ENCODE data around the gene TRAF1.

DNA sequence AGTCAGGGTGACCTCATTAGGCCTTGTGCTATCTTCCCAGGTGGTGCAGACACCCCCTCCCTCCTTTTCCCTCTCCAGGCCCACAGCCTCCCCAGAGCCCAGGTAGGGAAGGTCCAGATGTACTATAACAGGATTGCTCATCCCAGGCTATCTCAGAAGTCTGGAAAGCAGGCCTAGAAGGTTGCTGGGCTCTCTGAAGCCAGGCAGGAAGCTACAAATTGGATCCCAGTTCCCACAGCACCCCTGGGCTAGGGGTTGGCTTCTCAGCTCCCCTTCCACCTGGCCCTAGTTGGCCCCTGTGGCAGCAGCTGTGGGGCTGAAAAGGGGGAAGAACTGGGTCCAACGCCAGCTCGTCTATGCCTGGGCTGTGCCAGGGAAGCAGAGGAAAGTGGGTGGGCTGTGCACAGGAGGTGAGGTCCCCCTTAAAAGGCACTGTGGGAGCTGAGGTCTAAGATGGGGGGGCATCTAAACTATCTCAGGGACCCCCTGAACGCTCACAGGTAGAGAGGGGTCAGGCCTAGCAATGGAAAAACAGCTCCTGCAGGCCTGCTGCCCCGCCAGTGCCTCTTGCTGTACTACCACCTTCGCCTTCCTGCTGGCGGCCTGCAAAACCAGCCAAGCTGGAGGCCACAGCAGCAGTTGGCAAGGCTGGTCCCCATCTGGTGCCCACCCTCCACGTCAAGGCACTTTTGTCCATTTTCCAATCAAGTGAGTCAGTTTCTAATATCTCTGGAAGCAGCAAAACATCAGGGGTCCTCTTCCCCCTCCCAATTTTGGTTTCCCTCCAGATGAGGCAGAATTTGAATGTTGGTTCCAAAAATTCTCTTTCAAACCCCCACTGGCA lies 70.5 kb downstream of the TRAF1 start:
- TF ChIP-seq, protein P1, sequence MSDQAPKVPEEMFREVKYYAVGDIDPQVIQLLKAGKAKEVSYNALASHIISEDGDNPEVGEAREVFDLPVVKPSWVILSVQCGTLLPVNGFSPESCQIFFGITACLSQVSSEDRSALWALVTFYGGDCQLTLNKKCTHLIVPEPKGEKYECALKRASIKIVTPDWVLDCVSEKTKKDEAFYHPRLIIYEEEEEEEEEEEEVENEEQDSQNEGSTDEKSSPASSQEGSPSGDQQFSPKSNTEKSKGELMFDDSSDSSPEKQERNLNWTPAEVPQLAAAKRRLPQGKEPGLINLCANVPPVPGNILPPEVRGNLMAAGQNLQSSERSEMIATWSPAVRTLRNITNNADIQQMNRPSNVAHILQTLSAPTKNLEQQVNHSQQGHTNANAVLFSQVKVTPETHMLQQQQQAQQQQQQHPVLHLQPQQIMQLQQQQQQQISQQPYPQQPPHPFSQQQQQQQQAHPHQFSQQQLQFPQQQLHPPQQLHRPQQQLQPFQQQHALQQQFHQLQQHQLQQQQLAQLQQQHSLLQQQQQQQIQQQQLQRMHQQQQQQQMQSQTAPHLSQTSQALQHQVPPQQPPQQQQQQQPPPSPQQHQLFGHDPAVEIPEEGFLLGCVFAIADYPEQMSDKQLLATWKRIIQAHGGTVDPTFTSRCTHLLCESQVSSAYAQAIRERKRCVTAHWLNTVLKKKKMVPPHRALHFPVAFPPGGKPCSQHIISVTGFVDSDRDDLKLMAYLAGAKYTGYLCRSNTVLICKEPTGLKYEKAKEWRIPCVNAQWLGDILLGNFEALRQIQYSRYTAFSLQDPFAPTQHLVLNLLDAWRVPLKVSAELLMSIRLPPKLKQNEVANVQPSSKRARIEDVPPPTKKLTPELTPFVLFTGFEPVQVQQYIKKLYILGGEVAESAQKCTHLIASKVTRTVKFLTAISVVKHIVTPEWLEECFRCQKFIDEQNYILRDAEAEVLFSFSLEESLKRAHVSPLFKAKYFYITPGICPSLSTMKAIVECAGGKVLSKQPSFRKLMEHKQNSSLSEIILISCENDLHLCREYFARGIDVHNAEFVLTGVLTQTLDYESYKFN (CRISPR knock-in tag; conservative IDR thresholded peaks at IDR 0.05): no peak
- TF ChIP-seq, protein P2, sequence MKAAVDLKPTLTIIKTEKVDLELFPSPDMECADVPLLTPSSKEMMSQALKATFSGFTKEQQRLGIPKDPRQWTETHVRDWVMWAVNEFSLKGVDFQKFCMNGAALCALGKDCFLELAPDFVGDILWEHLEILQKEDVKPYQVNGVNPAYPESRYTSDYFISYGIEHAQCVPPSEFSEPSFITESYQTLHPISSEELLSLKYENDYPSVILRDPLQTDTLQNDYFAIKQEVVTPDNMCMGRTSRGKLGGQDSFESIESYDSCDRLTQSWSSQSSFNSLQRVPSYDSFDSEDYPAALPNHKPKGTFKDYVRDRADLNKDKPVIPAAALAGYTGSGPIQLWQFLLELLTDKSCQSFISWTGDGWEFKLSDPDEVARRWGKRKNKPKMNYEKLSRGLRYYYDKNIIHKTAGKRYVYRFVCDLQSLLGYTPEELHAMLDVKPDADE (CRISPR knock-in tag; IDR thresholded peaks at IDR 0.05): no peak
- no peak for TF ChIP-seq EP300 (IDR thresholded peaks at IDR 0.05; ENCODE audit: low read depth in 2 of 2, low read length in 2 of 2)
- TF ChIP-seq EP300 (CRISPR knock-in tag; IDR thresholded peaks at IDR 0.05; ENCODE audit: borderline replicate concordance): no peak
- TF ChIP-seq, protein P3, sequence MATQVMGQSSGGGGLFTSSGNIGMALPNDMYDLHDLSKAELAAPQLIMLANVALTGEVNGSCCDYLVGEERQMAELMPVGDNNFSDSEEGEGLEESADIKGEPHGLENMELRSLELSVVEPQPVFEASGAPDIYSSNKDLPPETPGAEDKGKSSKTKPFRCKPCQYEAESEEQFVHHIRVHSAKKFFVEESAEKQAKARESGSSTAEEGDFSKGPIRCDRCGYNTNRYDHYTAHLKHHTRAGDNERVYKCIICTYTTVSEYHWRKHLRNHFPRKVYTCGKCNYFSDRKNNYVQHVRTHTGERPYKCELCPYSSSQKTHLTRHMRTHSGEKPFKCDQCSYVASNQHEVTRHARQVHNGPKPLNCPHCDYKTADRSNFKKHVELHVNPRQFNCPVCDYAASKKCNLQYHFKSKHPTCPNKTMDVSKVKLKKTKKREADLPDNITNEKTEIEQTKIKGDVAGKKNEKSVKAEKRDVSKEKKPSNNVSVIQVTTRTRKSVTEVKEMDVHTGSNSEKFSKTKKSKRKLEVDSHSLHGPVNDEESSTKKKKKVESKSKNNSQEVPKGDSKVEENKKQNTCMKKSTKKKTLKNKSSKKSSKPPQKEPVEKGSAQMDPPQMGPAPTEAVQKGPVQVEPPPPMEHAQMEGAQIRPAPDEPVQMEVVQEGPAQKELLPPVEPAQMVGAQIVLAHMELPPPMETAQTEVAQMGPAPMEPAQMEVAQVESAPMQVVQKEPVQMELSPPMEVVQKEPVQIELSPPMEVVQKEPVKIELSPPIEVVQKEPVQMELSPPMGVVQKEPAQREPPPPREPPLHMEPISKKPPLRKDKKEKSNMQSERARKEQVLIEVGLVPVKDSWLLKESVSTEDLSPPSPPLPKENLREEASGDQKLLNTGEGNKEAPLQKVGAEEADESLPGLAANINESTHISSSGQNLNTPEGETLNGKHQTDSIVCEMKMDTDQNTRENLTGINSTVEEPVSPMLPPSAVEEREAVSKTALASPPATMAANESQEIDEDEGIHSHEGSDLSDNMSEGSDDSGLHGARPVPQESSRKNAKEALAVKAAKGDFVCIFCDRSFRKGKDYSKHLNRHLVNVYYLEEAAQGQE (IDR thresholded peaks at IDR 0.05; ENCODE audit: borderline replicate concordance in 1 of 2, low read depth in 1 of 2, low read length in 2 of 2): no peak
- no peak for TF ChIP-seq GATAD2A (CRISPR knock-in tag; IDR thresholded peaks at IDR 0.05)
- TF ChIP-seq ZMYM2 (CRISPR knock-in tag; IDR thresholded peaks at IDR 0.05): no peak
- TF ChIP-seq HDAC6 (IDR thresholded peaks at IDR 0.05; ENCODE audit: low read depth, low read length): no peak
- no peak for TF ChIP-seq ZNF12 (CRISPR knock-in tag; IDR thresholded peaks at IDR 0.05)
- no peak for TF ChIP-seq ZNF232 (CRISPR knock-in tag; IDR thresholded peaks at IDR 0.05; ENCODE audit: borderline replicate concordance)

Data from HepG2 (cell line).